ENCODE measurements around the gene CUBN. TPM values are rescaled to one million over a fixed set of nuclear protein-coding genes. Genes with fewer than 3 reads are reported as not detected.

The CUBN gene
- total RNA-seq, 1 donor from 2014 or later, result 0.32 TPM

DNA sequence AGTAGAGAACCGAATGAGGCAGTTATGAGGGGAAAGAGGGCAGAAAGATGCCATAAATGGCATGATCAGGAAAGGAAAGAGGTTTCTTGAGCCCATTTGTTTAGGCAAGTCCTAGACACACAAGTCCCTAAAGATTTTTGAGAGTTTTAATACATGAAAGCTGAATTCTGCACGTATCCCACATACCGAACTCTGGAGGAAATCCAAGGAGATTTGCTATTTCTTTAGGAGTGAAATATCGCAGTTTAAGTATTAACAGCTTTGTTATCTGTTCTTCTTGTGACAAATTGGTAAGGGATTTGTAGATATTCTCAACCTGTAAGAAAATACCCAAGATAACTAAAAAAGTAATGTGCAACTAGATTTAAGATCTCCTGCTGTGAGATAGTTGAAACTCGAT lies 23.7 kb upstream of the CUBN start:
- Mint-ChIP-seq H3K4me1 (ENCODE audit: low read depth, unreplicated experiment) (no peaks in the 10 kb centered on the region), H3K36me3 (ENCODE audit: unreplicated experiment) (no peaks in the 10 kb centered on the region), H3K4me3 (ENCODE audit: unreplicated experiment) (no peak overlapping the region), H3K27me3 (ENCODE audit: unreplicated experiment) (no peaks in the 10 kb centered on the region), H3K9me3 (ENCODE audit: unreplicated experiment) (no peaks in the 10 kb centered on the region), H3K27ac (ENCODE audit: unreplicated experiment) (no peak overlapping the region)
- TF ChIP-seq, protein P1, sequence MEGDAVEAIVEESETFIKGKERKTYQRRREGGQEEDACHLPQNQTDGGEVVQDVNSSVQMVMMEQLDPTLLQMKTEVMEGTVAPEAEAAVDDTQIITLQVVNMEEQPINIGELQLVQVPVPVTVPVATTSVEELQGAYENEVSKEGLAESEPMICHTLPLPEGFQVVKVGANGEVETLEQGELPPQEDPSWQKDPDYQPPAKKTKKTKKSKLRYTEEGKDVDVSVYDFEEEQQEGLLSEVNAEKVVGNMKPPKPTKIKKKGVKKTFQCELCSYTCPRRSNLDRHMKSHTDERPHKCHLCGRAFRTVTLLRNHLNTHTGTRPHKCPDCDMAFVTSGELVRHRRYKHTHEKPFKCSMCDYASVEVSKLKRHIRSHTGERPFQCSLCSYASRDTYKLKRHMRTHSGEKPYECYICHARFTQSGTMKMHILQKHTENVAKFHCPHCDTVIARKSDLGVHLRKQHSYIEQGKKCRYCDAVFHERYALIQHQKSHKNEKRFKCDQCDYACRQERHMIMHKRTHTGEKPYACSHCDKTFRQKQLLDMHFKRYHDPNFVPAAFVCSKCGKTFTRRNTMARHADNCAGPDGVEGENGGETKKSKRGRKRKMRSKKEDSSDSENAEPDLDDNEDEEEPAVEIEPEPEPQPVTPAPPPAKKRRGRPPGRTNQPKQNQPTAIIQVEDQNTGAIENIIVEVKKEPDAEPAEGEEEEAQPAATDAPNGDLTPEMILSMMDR (IDR thresholded peaks at IDR 0.05; ENCODE audit: partially characterized antibody, unreplicated experiment), result no peak
- DNase-seq, result no peak

DNA sequence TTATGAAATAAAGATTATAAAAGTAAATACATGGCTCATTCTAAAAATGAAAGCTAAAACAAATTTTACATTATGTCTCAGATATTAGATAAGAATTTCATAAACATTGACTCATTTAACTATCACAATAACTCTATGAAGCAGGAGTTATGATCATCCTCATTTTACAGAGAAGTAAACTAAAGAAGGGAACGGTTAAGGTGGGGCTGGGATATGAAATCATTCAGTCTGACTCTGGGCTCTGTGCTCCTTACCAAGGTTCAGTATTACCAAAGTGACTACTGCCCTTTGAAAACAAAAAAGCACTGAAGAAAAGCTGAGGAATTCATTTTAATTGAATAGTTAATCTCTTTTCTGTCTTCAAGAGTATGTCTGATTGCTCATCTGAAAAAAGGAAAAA lies 22.1 kb upstream of the CUBN start:
- H3K36me3 Mint-ChIP-seq (ENCODE audit: unreplicated experiment), result no peaks in the 10 kb centered on the region
- DNase-seq, result no peak
- TF ChIP-seq, protein P1 (IDR thresholded peaks at IDR 0.05; ENCODE audit: partially characterized antibody, unreplicated experiment), result no peak
- H3K9me3 Mint-ChIP-seq (ENCODE audit: unreplicated experiment), result no peaks in the 10 kb centered on the region
- H3K4me3 Mint-ChIP-seq (ENCODE audit: unreplicated experiment), result no peak overlapping the region
- no peaks in the 10 kb centered on the region for H3K4me1 Mint-ChIP-seq (ENCODE audit: low read depth, unreplicated experiment)
- H3K27me3 Mint-ChIP-seq (ENCODE audit: unreplicated experiment), result no peaks in the 10 kb centered on the region
- H3K27ac Mint-ChIP-seq (ENCODE audit: unreplicated experiment), result no peak overlapping the region

DNA sequence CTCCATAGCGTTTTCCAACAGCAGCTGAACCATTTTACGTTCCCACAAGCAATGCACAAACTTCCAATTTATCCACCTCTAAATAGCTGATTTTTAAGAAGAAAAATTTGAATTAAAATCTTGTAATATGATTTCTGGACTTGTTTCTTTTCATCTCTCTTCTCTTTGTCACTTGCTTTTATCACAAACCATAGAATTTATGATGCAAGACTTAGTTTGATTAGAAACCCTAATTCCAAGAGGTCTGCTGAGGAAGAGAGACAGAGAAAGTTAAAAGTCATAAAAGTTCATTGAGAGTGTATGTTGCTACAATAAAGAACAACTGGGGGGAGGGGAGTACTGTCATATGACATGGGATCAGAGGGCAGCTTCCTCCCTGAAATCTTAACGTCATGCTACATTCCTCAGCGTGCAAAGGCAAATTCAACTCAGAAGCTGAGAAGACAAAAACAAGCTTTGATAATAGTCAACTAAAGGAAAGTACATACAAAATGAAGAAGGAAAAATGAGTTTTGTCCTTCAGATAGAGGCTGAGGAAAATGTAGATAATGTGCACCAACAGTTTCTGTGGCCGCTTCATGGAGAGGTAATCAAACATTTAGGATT lies 18.4 kb upstream of the CUBN start:
- Mint-ChIP-seq H3K27me3 (ENCODE audit: unreplicated experiment) (no peaks in the 10 kb centered on the region), H3K27ac (ENCODE audit: unreplicated experiment) (no peak overlapping the region), H3K9me3 (ENCODE audit: unreplicated experiment) (no peaks in the 10 kb centered on the region), H3K4me1 (ENCODE audit: low read depth, unreplicated experiment) (no peaks in the 10 kb centered on the region), H3K4me3 (ENCODE audit: unreplicated experiment) (no peak overlapping the region), H3K36me3 (ENCODE audit: unreplicated experiment) (no peaks in the 10 kb centered on the region)
- no peak for DNase-seq
- TF ChIP-seq, protein P1 (IDR thresholded peaks at IDR 0.05; ENCODE audit: partially characterized antibody, unreplicated experiment), result no peak

DNA sequence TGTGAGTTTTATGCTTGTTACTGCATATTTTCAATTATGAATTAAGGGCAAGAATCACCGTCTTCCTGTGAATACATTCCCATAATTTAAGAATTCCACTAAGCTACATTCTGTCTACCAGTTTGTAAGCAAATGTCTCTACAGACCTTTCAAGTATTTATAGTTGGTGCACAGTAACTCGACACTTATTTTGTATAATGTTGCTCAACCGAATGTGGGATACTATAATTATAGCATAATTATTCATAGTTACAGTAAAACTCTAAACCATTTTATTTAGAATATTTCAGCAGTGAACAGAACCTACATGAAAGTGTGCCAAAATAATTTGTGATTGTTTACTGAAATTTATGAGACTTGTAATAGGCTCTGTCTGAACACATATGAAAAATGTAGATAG lies 17.3 kb upstream of the CUBN start:
- Mint-ChIP-seq H3K27ac (ENCODE audit: unreplicated experiment) (no peak overlapping the region), H3K4me1 (ENCODE audit: low read depth, unreplicated experiment) (no peaks in the 10 kb centered on the region), H3K36me3 (ENCODE audit: unreplicated experiment) (no peaks in the 10 kb centered on the region), H3K27me3 (ENCODE audit: unreplicated experiment) (no peaks in the 10 kb centered on the region), H3K4me3 (ENCODE audit: unreplicated experiment) (no peak overlapping the region), H3K9me3 (ENCODE audit: unreplicated experiment) (no peaks in the 10 kb centered on the region)
- no peak for DNase-seq
- TF ChIP-seq, protein P1 (IDR thresholded peaks at IDR 0.05; ENCODE audit: partially characterized antibody, unreplicated experiment), result no peak

DNA sequence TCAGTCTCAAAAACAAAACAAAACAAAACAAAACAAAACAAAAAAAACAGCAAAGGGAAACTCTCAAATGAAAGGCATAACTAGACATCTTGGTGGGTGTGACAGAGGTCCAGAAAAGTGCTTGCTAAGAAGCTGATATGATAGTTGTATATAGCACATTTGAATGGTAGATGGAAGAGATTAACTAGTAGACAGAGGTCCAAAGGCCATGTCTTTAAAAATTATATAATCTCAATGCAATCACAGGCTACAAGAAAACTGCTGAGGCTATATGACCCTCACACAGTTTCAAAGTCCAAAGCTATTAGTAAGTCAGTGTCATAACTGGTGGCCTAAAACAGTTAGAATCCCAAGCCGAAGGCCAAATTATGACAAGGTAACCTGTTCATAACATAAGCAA lies 15.6 kb upstream of the CUBN start:
- no peaks in the 10 kb centered on the region for H3K36me3 Mint-ChIP-seq (ENCODE audit: unreplicated experiment)
- no peak overlapping the region for H3K27ac Mint-ChIP-seq (ENCODE audit: unreplicated experiment)

More for the DNA sequence above, 15.6 kb upstream of the CUBN start:
- no peaks in the 10 kb centered on the region for H3K27me3 Mint-ChIP-seq (ENCODE audit: unreplicated experiment)
- H3K9me3 Mint-ChIP-seq (ENCODE audit: unreplicated experiment), result no peaks in the 10 kb centered on the region
- H3K4me3 Mint-ChIP-seq (ENCODE audit: unreplicated experiment), result no peak overlapping the region
- H3K4me1 Mint-ChIP-seq (ENCODE audit: low read depth, unreplicated experiment), result no peaks in the 10 kb centered on the region
- TF ChIP-seq, protein P1 (IDR thresholded peaks at IDR 0.05; ENCODE audit: partially characterized antibody, unreplicated experiment), result no peak
- no peak for DNase-seq
